IMR-90 (cell line): Measurements from ENCODE around the gene CHRM1. TPM values are rescaled to one million over a fixed set of nuclear protein-coding genes. Genes with fewer than 3 reads are reported as not detected.

Experiments
- ATAC-seq: fragments of 200-7000 bp; cut with Tn5 transposase; 2 replicates; pipeline ENCODE4 v1.9.1; 2020; ENCODE audit warnings: low read depth, mild to moderate bottlenecking, moderate library complexity
- BruUV-seq: library from RNA; stranded (reverse); fragments of 400-500 nt; replicated peaks from 2 replicates; lab custom pipeline; 2021; lab: Mats Ljungman, UMichigan
- CTCF ChIA-PET: fragments of 300-600 bp; formaldehyde crosslinking; extraction: SDS; loops from one replicate; lab custom pipeline; 2021; ENCODE audit warnings: antibody characterized with exemption; lab: Yijun Ruan, JAX
- POLR2A ChIA-PET: fragments of 300-600 bp; sonication (Branson Sonifier 250); formaldehyde crosslinking; loops from one replicate; lab custom pipeline; 2022; ENCODE audit warnings: antibody characterized with exemption; ENCODE audit not compliant: unreplicated experiment; lab: Charles Lee
- DNase-seq: peaks from one replicate; pipeline ENCODE4 v3.0.0; 2013
- H2AFZ ChIP-seq: replicated peaks from 2 replicates; pipeline ENCODE3; 2013; ENCODE audit warnings: low read length, mild to moderate bottlenecking; ENCODE audit not compliant: poor library complexity
- H2AK5ac ChIP-seq: 2 replicates; pipeline ENCODE4 v1.6.1; 2013; ENCODE audit warnings: low read depth, low read length, inconsistent platforms
- H2AK9ac ChIP-seq: replicated peaks from 2 replicates; pipeline ENCODE3; 2013; ENCODE audit warnings: mild to moderate bottlenecking, low read depth, low read length, moderate library complexity; ENCODE audit not compliant: poor library complexity
- H2BK120ac ChIP-seq: 2 replicates; pipeline ENCODE4 v1.6.1; 2013; ENCODE audit warnings: low read depth, low read length, inconsistent platforms
- H2BK15ac ChIP-seq: 3 replicates; pipeline ENCODE4 v1.6.1; 2013; ENCODE audit warnings: low read depth, low read length, inconsistent platforms
- H2BK20ac ChIP-seq: 2 replicates; pipeline ENCODE4 v1.6.1; 2013; ENCODE audit warnings: low read depth, mild to moderate bottlenecking, inconsistent platforms, low read length, moderate library complexity
- H2BK5ac ChIP-seq: 2 replicates; pipeline ENCODE4 v1.6.1; 2013; ENCODE audit warnings: mild to moderate bottlenecking, low read depth, low read length, inconsistent platforms; ENCODE audit not compliant: poor library complexity, severe bottlenecking
- H3K14ac ChIP-seq: replicated peaks from 2 replicates; pipeline ENCODE4 v1.6.1; 2013; ENCODE audit warnings: low read depth, low read length, inconsistent platforms
- H3K18ac ChIP-seq: 2 replicates; pipeline ENCODE4 v1.6.1; 2013; ENCODE audit warnings: low read depth, low read length, control low read depth
- H3K23ac ChIP-seq: 2 replicates; pipeline ENCODE4 v1.6.1; 2013; ENCODE audit warnings: low read depth, low read length, inconsistent platforms
- H3K27ac ChIP-seq: 2 replicates; pipeline ENCODE4 v1.5.1; 2013; ENCODE audit warnings: mild to moderate bottlenecking, control low read depth, low read length; ENCODE audit not compliant: insufficient read depth
- H3K27me3 ChIP-seq: 2 replicates; pipeline ENCODE4 v1.6.1; 2013; ENCODE audit warnings: low read length; ENCODE audit not compliant: control insufficient read depth, insufficient read depth
- H3K36me3 ChIP-seq: 2 replicates; pipeline ENCODE4 v1.6.1; 2013; ENCODE audit warnings: low read length, mixed read lengths; ENCODE audit not compliant: control insufficient read depth, insufficient read depth
- H3K4ac ChIP-seq: 2 replicates; pipeline ENCODE4 v1.6.1; 2013; ENCODE audit warnings: low read depth, low read length, inconsistent platforms
- H3K4me1 ChIP-seq: 2 replicates; pipeline ENCODE4 v1.6.1; 2013; ENCODE audit warnings: low read length, mixed read lengths; ENCODE audit not compliant: control insufficient read depth, insufficient read depth
- H3K4me2 ChIP-seq: 2 replicates; pipeline ENCODE4 v1.6.1; 2013; ENCODE audit warnings: low read depth, mild to moderate bottlenecking, control low read depth, low read length, moderate library complexity
- H3K4me3 ChIP-seq: 2 replicates; pipeline ENCODE4 v1.5.1; 2013; ENCODE audit warnings: low read depth, mild to moderate bottlenecking, control low read depth, low read length, moderate library complexity; ENCODE audit not compliant: insufficient read depth
- H3K56ac ChIP-seq: 2 replicates; pipeline ENCODE4 v1.6.1; 2013; ENCODE audit warnings: low read length, inconsistent platforms; ENCODE audit not compliant: insufficient read depth; ENCODE audit errors: extremely low read depth
- H3K79me1 ChIP-seq, 2 experiments: 2 replicates each; pipeline ENCODE4 v1.6.1; 2013; ENCODE audit warnings: low read length in 2 of 2, inconsistent platforms in 1 of 2, low read depth in 1 of 2
- H3K9ac ChIP-seq: 2 replicates; pipeline ENCODE4 v1.6.1; 2013; ENCODE audit warnings: low read depth, low read length, control low read depth
- H3K9me1 ChIP-seq: 2 replicates; pipeline ENCODE4 v1.6.1; 2013; ENCODE audit warnings: low read length, inconsistent platforms; ENCODE audit not compliant: insufficient read depth
- H3K9me3 ChIP-seq: 2 replicates; pipeline ENCODE4 v1.6.1; 2013; ENCODE audit warnings: low read length; ENCODE audit not compliant: control insufficient read depth, insufficient read depth
- H4K20me1 ChIP-seq: 2 replicates; pipeline ENCODE4 v1.6.1; 2013; ENCODE audit warnings: low read length, inconsistent platforms; ENCODE audit not compliant: insufficient read depth
- H4K5ac ChIP-seq: 2 replicates; pipeline ENCODE4 v1.6.1; 2013; ENCODE audit warnings: mild to moderate bottlenecking, low read depth, low read length, control low read depth
- H4K8ac ChIP-seq, 2 experiments: 2 replicates each; pipeline ENCODE4 v1.6.1; 2013; ENCODE audit warnings: low read depth in 2 of 2, low read length in 2 of 2, control low read depth in 1 of 2, inconsistent platforms in 1 of 2
- H4K91ac ChIP-seq: 2 replicates; pipeline ENCODE4 v1.6.1; 2013; ENCODE audit warnings: low read depth, low read length, inconsistent platforms; ENCODE audit not compliant: insufficient read depth
- BHLHE40 ChIP-seq: fragments of 150-350 bp; IDR thresholded peaks from 2 replicates; pipeline ENCODE4 v1.6.1; 2016; ENCODE audit warnings: mild to moderate bottlenecking, low read depth, low read length
- CHD1 ChIP-seq: IDR thresholded peaks from 2 replicates; pipeline ENCODE4 v1.6.1; 2012; ENCODE audit warnings: low read depth, low read length, improper control_type of control experiment
- CTCF ChIP-seq: conservative IDR thresholded peaks from 2 replicates; pipeline ENCODE4 v1.5.1; 2012; ENCODE audit warnings: mild to moderate bottlenecking, low read depth, low read length, improper control_type of control experiment
- FOS ChIP-seq: fragments of 150-350 bp; IDR thresholded peaks from 2 replicates; pipeline ENCODE4 v1.6.1; 2016; ENCODE audit warnings: low read depth, low read length
- MAFK ChIP-seq: IDR thresholded peaks from 2 replicates; pipeline ENCODE4 v1.6.1; 2012; ENCODE audit warnings: low read depth, low read length, improper control_type of control experiment
- MAZ ChIP-seq: IDR thresholded peaks from 2 replicates; pipeline ENCODE4 v1.6.1; 2012; ENCODE audit warnings: low read depth, mild to moderate bottlenecking, low read length, improper control_type of control experiment, moderate library complexity, borderline replicate concordance
- POLR2A ChIP-seq: IDR thresholded peaks from 2 replicates; pipeline ENCODE4 v1.6.1; 2012; ENCODE audit warnings: mild to moderate bottlenecking, low read depth, low read length
- RAD21 ChIP-seq: IDR thresholded peaks from 2 replicates; pipeline ENCODE4 v1.6.1; 2012; ENCODE audit warnings: low read length, improper control_type of control experiment
- RFX5 ChIP-seq: IDR thresholded peaks from 2 replicates; pipeline ENCODE4 v1.8.0; 2012; ENCODE audit warnings: low read depth, mild to moderate bottlenecking, low read length, moderate library complexity
- SMC3 ChIP-seq: fragments of 150-350 bp; IDR thresholded peaks from 2 replicates; pipeline ENCODE4 v1.6.1; 2016; ENCODE audit warnings: low read depth, mild to moderate bottlenecking, antibody characterized with exemption, low read length, moderate library complexity
- WGBS, 2 experiments: methylation state at CpG; one replicate each; pipeline versions ENCODE4 v1.1.5 to v1.1.7; 2013; ENCODE audit warnings: missing lambda C conversion rate in 2 of 2; ENCODE audit not compliant: insufficient read length in 1 of 2; ENCODE audit errors: extremely low coverage in 2 of 2; 5-methylcytosine and 5-hydroxymethylcytosine counted together
- dilution Hi-C: fragments of 300-500 bp; cut with HindIII; formaldehyde crosslinking; loops from one replicate; pipeline ENCODE4 v1.14.3; 2018; ENCODE audit warnings: low sequenced_read_pairs; ENCODE audit not compliant: unreplicated experiment
- in situ Hi-C: fragments of 300-500 bp; cut with MboI; formaldehyde crosslinking; loops from 3 replicates; pipeline ENCODE4 v1.14.3; 2019; ENCODE audit warnings: low sequenced_read_pairs, inconsistent platforms, mixed read lengths
- intact Hi-C: fragments of 100-400 bp; cut with micrococcal nuclease; formaldehyde crosslinking; loops from 2 replicates; pipeline ENCODE4 v1.10.0; 2022
- polyA plus RNA-seq, 3 experiments: library from polyadenylated mRNA; depleted of rRNA; stranded (reverse); fragments of >200 nt; gene quantifications; 2 replicates each; pipeline ENCODE4 v1.2.3, GENCODE V29; 2012; ENCODE audit warnings: low replicate concordance in 1 of 3
- total RNA-seq: library from RNA; depleted of rRNA; stranded (reverse); fragments of >200 nt; gene quantifications from 2 replicates; pipeline ENCODE4 v1.2.3, GENCODE V29; 2012
- TF ChIP-seq, protein P1 (sequence below): fragments of 150-350 bp; IDR thresholded peaks from 2 replicates; pipeline ENCODE4 v1.6.1; 2017; ENCODE audit warnings: mild to moderate bottlenecking, antibody characterized with exemption, low read length, low read depth

Gene CHRM1
- total and polyA plus RNA-seq, 2 of the 4 experiments (the other 2 are of a cell fraction) = not detected

DNA sequence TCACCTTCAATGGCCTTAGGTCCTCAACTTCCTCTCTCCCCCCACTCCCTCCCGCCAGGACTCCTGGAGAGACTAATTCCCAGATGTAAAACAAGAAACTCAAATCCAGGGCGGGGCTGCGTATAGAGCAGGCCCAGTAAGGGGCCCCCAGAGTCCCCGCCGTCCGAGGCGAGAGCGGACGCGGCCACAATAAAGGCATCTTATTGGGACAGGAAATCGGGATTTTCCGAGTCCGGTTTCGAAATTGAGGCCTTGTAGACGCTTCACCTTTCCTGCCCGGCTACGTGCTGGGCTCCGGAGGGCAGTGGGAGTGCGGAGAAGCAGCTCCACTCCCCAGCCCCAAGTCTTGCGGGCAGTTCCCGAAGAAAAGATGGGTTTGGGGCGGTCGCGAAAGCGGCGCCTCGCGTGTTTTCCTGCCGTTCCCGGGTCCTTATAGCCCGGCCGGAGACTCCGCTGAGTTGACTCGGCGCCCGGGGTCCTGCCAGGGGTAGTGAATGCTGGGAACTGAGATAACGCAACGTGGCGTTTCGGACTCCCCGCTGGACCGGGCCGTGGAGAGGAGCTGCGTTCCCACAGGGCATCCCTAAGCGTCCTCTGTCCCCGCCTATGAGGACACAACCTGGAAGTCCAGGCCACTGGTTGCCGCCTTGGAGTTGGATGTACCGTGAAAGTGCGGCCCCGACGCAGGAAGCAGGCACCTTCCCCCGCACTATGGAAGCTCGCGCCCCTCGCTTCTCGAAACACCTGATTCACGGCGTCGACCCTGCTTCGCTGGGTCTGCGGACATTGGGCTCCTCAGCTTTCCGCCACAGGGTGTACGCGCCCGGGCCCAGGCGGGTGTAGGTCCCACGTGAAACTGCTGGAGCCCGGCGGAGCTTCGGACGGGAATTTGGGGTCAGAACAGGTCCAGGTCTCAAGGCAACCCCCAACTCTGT, 4.8 kb upstream of the CHRM1 start:
- Histone ChIP-seq H2BK20ac (no peak overlapping the region), H2BK15ac (no peak overlapping the region), H2AFZ (peak overlapping the region; percentile 82), H3K27ac (no peak overlapping the region), H3K27me3 (peaks cover 85% of the 10 kb centered on the region), H3K4ac (no peak overlapping the region), H3K9me1 (no peaks in the 10 kb centered on the region), H2BK120ac (no peak overlapping the region), H3K79me1 (no peaks in the 10 kb centered on the region), H2BK5ac (no peak overlapping the region), H3K9ac (no peak overlapping the region), H3K9me3 (no peaks in the 10 kb centered on the region; the same call in 1 of the 2 replicates), H3K4me1 (peaks cover 8% of the 10 kb centered on the region; the same call in 1 of the 2 replicates), H2AK5ac (no peak overlapping the region), H3K56ac (no peak overlapping the region), H3K14ac (no peak overlapping the region), H3K4me3 (peak overlapping the region; percentile 10; the same call in 1 of the 2 replicates), H4K20me1 (no peaks in the 10 kb centered on the region), H3K18ac (no peak overlapping the region), H3K36me3 (no peaks in the 10 kb centered on the region), H2AK9ac (peak overlapping the region; percentile 13), H3K23ac (no peak overlapping the region), H4K91ac (no peak overlapping the region), H4K5ac (no peak overlapping the region), H3K4me2 (peak overlapping the region; percentile 25), H4K8ac (no peak overlapping the region)
- dilution Hi-C loops (no loop called here), intact Hi-C loops (no loop called here), in situ Hi-C loops (no loop called here)
- no peak for DNase-seq
- TF ChIP-seq SMC3 (no peak), BHLHE40 (no peak), CHD1 (no peak), MAZ (no peak), RFX5 (no peak), RAD21 (no peak), FOS (no peak), MAFK (no peak), CTCF (no peak), POLR2A (no peak)
- TF ChIP-seq, protein P1, sequence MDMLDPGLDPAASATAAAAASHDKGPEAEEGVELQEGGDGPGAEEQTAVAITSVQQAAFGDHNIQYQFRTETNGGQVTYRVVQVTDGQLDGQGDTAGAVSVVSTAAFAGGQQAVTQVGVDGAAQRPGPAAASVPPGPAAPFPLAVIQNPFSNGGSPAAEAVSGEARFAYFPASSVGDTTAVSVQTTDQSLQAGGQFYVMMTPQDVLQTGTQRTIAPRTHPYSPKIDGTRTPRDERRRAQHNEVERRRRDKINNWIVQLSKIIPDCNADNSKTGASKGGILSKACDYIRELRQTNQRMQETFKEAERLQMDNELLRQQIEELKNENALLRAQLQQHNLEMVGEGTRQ = no peak
- no TSS peak for BruUV-seq
- ChIA-PET CTCF (no interaction called here), POLR2A (interaction anchor here (0.6 kb wide), 1 partner anchor 305 kb away, joined by 15 read pairs; no protein-coding TSS in a partner anchor)
- peak; percentile 5; the same call in 1 of the 2 replicates for ATAC-seq
- 2% methylated on average over 55 of the region's 71 CpGs; no CpG with 5 or more reads in 1 of the 2 experiments for WGBS, 2 experiments
